Omental fat pad (tissue), 4 donors: Measurements from ENCODE around the gene CCDC167. TPM values are rescaled to one million over a fixed set of nuclear protein-coding genes. Genes with fewer than 3 reads are reported as not detected.

ENCODE experiments used
- ATAC-seq: fragments of 150-250 bp; one replicate; pipeline ENCODE4 v1.9.1; 2016; ENCODE audit warnings: mild to moderate bottlenecking, moderate library complexity; ENCODE audit not compliant: low FRiP score
- DNase-seq: peaks from one replicate; pipeline ENCODE4 v3.0.0-alpha.2; 2019; ENCODE audit warnings: low spot score
- CTCF ChIP-seq, 3 donors: fragments of 450-650 bp; IDR thresholded peaks; one replicate each; pipeline ENCODE4 v1.5.1; 2016 to 2017; ENCODE audit warnings: antibody characterized with exemption in 3 of 3, mild to moderate bottlenecking in 3 of 3, moderate library complexity in 2 of 3
- total RNA-seq, 4 donors: library from RNA; depleted of rRNA; stranded (reverse); fragments of >200 nt; gene quantifications; one replicate each; pipeline ENCODE4 v1.1.0, GENCODE V29; 2016

The CCDC167 gene
- total RNA-seq, 4 donors from 2014 or later = 16.0 to 24.0 (median 20.0) TPM

GRCh38 chr6:37512400-37513011 lies 12.8 kb upstream of the CCDC167 start:
- TF ChIP-seq CTCF (IDR thresholded peaks at IDR 0.05) = no peak
- ATAC-seq = no peak
- DNase-seq = no peak

GRCh38 chr6:37511910-37512399 lies 12.3 kb upstream of the CCDC167 start:
- TF ChIP-seq CTCF (IDR thresholded peaks at IDR 0.05) = no peak
- DNase-seq = no peak
- ATAC-seq = no peak

DNA sequence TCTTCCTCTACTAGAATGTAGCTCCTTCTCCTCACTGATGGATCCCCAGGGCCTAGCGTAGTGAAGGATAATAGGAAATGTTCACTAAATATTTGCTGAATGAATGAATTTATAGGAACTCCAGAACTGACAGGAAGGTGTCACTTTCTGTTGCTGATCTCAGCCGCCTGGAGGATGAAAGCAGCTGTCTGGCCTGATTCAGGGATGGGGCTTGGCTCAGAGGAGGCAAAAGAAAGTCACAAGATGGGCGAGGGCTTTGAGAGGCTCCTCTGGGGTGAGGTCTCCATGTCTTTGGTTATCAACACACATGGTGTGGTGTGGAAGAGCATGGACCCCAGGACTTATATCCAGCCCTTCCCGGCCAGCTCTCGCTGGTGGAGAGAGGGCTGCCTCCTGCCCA lies 11.5 kb upstream of the CCDC167 start:
- ATAC-seq (no peak), DNase-seq (no peak)
- TF ChIP-seq CTCF (IDR thresholded peaks at IDR 0.05) = no peak

DNA sequence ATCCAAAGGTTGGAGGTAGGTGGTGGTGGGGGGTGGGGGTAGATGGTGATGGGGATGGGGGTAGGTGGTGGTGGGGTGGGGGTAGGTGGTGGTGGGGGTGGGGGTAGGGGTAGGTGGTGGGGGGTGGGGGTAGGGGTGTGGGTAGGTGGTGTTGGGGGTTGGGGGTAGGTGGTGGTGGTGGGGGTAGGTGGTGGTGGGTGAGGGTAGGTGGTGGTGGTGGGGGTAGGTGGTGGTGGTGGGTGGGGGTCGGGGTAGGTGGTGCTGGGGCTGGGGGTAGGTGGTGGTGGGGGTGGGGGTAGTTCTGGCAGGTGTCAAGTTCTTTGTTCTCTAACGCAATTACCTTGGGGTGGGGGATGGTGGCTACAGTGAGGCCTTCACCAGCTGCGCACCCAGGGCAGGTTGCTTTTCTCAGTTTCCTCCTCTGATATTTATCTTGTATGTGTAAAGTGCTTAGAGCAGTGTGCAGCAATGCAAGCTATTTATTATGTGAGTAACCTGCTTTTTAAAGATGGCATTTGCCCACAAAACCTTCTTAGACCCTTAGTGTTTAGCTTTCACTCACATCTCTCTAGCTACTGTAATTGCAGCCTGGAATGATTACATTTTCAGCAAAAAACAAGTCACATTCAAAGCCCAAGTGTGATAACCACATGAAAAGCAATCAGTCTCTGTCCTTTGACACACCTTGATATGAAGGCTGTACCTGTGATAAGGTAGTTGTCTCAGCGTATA lies 8.2 kb upstream of the CCDC167 start:
- no peak for DNase-seq
- no peak for ATAC-seq
- no peak for TF ChIP-seq CTCF (IDR thresholded peaks at IDR 0.05)

DNA sequence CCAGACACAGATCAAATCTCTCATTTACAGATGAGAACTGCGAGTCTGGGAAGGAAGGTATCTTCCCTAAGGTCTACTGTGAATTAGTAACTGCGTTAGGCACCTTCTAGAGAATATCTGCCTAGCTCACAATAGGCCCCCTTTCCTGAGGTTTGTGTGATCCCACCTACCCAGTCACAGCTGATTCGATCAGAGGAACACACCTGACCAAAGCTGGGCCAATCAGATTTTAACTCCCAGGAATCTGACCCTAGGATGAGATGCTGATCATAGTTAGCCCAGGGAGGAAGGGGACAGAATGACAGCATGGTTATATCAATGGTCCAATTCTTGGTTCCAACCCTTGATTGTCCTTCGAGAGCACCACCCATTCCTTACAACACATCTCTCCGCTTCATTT lies 7.4 kb upstream of the CCDC167 start:
- ATAC-seq (no peak), DNase-seq (no peak)
- TF ChIP-seq CTCF (IDR thresholded peaks at IDR 0.05) = no peak

GRCh38 chr6:37506479-37506878 lies 6.8 kb upstream of the CCDC167 start:
- ATAC-seq = no peak
- no peak for DNase-seq
- no peak for TF ChIP-seq CTCF (IDR thresholded peaks at IDR 0.05)

DNA sequence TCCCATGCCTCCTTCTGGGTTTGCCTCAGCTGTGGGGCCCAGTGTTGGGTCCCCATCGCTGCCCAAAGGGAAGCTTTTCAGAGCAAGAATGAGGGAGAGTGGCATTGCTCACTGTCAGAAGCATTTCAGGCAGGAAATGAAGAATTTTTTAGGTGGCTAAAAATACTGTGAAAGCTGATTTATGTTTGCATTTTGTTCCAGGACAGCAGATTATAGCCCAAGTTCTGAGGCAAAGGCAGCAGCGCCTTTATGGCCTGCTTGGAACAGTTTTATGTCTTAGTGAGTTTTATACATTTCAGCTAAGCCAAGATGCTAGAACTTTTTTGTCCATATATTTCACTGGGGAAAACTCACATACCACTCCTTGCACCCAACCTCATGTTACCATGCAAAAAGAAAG lies 4.3 kb upstream of the CCDC167 start:
- ATAC-seq (no peak), DNase-seq (no peak)
- TF ChIP-seq CTCF (IDR thresholded peaks at IDR 0.05) = no peak
